CD4-positive, alpha-beta T cell treated with Interleukin-17A for 4 hours (primary cell): Measurements from ENCODE around the gene GSTM3.
"Not testable (repeated sequence)": the region's sequence is repeated elsewhere in the genome, so short reads cannot be mapped to it uniquely, and the experiment has no call there.

ENCODE experiments used
- DNase-seq: peaks from one replicate; pipeline ENCODE4 v3.0.0-alpha.2; 2020; ENCODE audit warnings: mixed read lengths

GSTM3 gene

GRCh38 chr1:109725510-109725909 lies 15.3 kb downstream of the GSTM3 start:
- no peak for DNase-seq

GRCh38 chr1:109724933-109725332 lies 15.9 kb downstream of the GSTM3 start:
- DNase-seq: no peak

- no peak for DNase-seq
Observed at GRCh38 chr1:109722908-109723691, 17.7 kb downstream of the GSTM3 start.

GRCh38 chr1:109721971-109722370 lies 18.9 kb downstream of the GSTM3 start:
- no peak for DNase-seq

- no peak for DNase-seq
Observed at GRCh38 chr1:109721042-109721441, 19.8 kb downstream of the GSTM3 start.

- DNase-seq: no peak
Observed at GRCh38 chr1:109719337-109719837, 21.5 kb downstream of the GSTM3 start.

GRCh38 chr1:109718495-109718894 lies 22.3 kb downstream of the GSTM3 start:
- DNase-seq: no peak

- no peak for DNase-seq
Observed at GRCh38 chr1:109717729-109718128, 23.1 kb downstream of the GSTM3 start.

- no peak for DNase-seq
Observed at GRCh38 chr1:109716570-109717090, 24.2 kb downstream of the GSTM3 start.

GRCh38 chr1:109716121-109716520 lies 24.7 kb downstream of the GSTM3 start:
- no peak for DNase-seq

- no peak for DNase-seq
Observed at GRCh38 chr1:109714661-109715372, 26.0 kb downstream of the GSTM3 start.

- DNase-seq: no peak
Observed at GRCh38 chr1:109713636-109714035, 27.2 kb downstream of the GSTM3 start.

GRCh38 chr1:109712321-109712864 lies 28.4 kb downstream of the GSTM3 start:
- DNase-seq: no peak

GRCh38 chr1:109711593-109712320 lies 29.1 kb downstream of the GSTM3 start, which contains the start of gene GSTM5:
Gene GSTM5 (plus strand): TSS chr1:109712251. CDS start chr1:109712313, 62 bp downstream.
- DNase-seq: peak; percentile 28

GRCh38 chr1:109709822-109710221 lies 31.0 kb downstream of the GSTM3 start:
- not testable (repeated sequence) for DNase-seq

- DNase-seq: not testable (repeated sequence)
Observed at GRCh38 chr1:109708949-109709348, 31.9 kb downstream of the GSTM3 start.

GRCh38 chr1:109705411-109705810 lies 35.4 kb downstream of the GSTM3 start:
- DNase-seq: no peak

GRCh38 chr1:109704173-109704572 lies 36.7 kb downstream of the GSTM3 start:
- DNase-seq: no peak

- DNase-seq: not testable (repeated sequence)
Observed at GRCh38 chr1:109702940-109703339, 37.9 kb downstream of the GSTM3 start.

- DNase-seq: not testable (repeated sequence)
Observed at GRCh38 chr1:109697861-109698260, 43.0 kb downstream of the GSTM3 start.

GRCh38 chr1:109697066-109697465 lies 43.8 kb downstream of the GSTM3 start:
- DNase-seq: no peak

GRCh38 chr1:109695138-109695537 lies 45.7 kb downstream of the GSTM3 start:
- not testable (repeated sequence) for DNase-seq

GRCh38 chr1:109694400-109694799 lies 46.4 kb downstream of the GSTM3 start:
- not testable (repeated sequence) for DNase-seq
